ENCODE measurements around the gene ACTN4.

ACTN4 gene

GRCh38 chr19:38696729-38697055 lies 49.2 kb downstream of the ACTN4 start:
- Mint-ChIP-seq H3K27me3 (ENCODE audit: low read depth) (no peaks in the 10 kb centered on the region), H3K27ac (peak overlapping the region; percentile 81 to 99 (median 90)), H3K36me3 (ENCODE audit: low read depth) (peaks cover 28% of the 10 kb centered on the region), H3K9me3 (no peaks in the 10 kb centered on the region), H3K4me1 (peaks cover 87% of the 10 kb centered on the region), H3K4me3 (no peak overlapping the region)
- TF ChIP-seq CTCF (IDR thresholded peaks at IDR 0.05; ENCODE audit: unreplicated experiment in 3 of 3), result no peak

GRCh38 chr19:38697197-38697596 lies 49.7 kb downstream of the ACTN4 start:
- Mint-ChIP-seq H3K4me3 (no peak overlapping the region), H3K4me1 (peaks cover 82% of the 10 kb centered on the region), H3K27ac (peak overlapping the region in 1 of 3 experiments; percentile 99), H3K27me3 (ENCODE audit: low read depth) (no peaks in the 10 kb centered on the region), H3K9me3 (no peaks in the 10 kb centered on the region), H3K36me3 (ENCODE audit: low read depth) (peaks cover 24% of the 10 kb centered on the region)
- TF ChIP-seq CTCF (IDR thresholded peaks at IDR 0.05; ENCODE audit: unreplicated experiment in 3 of 3), result no peak

GRCh38 chr19:38697641-38698071 lies 50.2 kb downstream of the ACTN4 start:
- Mint-ChIP-seq H3K9me3 (no peaks in the 10 kb centered on the region), H3K27me3 (ENCODE audit: low read depth) (no peaks in the 10 kb centered on the region), H3K36me3 (ENCODE audit: low read depth) (peaks cover 24% of the 10 kb centered on the region), H3K27ac (peak overlapping the region; percentile 68 to 86 (median 79)), H3K4me3 (no peak overlapping the region), H3K4me1 (peaks cover 78% of the 10 kb centered on the region)
- no peak for TF ChIP-seq CTCF (IDR thresholded peaks at IDR 0.05; ENCODE audit: unreplicated experiment in 3 of 3)

GRCh38 chr19:38698225-38699026 lies 51.0 kb downstream of the ACTN4 start:
- Mint-ChIP-seq H3K36me3 (ENCODE audit: low read depth) (peaks cover 25% of the 10 kb centered on the region), H3K27ac (peak overlapping the region; percentile 68 to 86 (median 79)), H3K4me3 (peak overlapping the region in 2 of 3 experiments; percentile 37 to 49), H3K4me1 (peaks cover 71% of the 10 kb centered on the region), H3K9me3 (no peaks in the 10 kb centered on the region), H3K27me3 (ENCODE audit: low read depth) (no peaks in the 10 kb centered on the region)
- TF ChIP-seq CTCF (IDR thresholded peaks at IDR 0.05; ENCODE audit: unreplicated experiment in 3 of 3), result no peak

GRCh38 chr19:38699027-38699346 lies 51.5 kb downstream of the ACTN4 start:
- no peak for TF ChIP-seq CTCF (IDR thresholded peaks at IDR 0.05; ENCODE audit: unreplicated experiment in 3 of 3)
- Mint-ChIP-seq H3K36me3 (ENCODE audit: low read depth) (peaks cover 29% of the 10 kb centered on the region), H3K4me1 (peaks cover 65% of the 10 kb centered on the region)

More at GRCh38 chr19:38699027-38699346, 51.5 kb downstream of the ACTN4 start:
- H3K27me3 Mint-ChIP-seq (ENCODE audit: low read depth), result no peaks in the 10 kb centered on the region
- peak overlapping the region in 2 of 3 experiments; percentile 37 to 49 for H3K4me3 Mint-ChIP-seq
- no peaks in the 10 kb centered on the region for H3K9me3 Mint-ChIP-seq
- H3K27ac Mint-ChIP-seq, result peak overlapping the region; percentile 68 to 86 (median 79)
